Measurements from ENCODE around the gene ENTPD6. TPM values are rescaled to one million over a fixed set of nuclear protein-coding genes. Genes with fewer than 3 reads are reported as not detected.
"Not testable (repeated sequence)": the region's sequence is repeated elsewhere in the genome, so short reads cannot be mapped to it uniquely, and the experiment has no call there.

The ENTPD6 gene
- total RNA-seq, 1 experiment from 2014 or later: 86.6 TPM

DNA sequence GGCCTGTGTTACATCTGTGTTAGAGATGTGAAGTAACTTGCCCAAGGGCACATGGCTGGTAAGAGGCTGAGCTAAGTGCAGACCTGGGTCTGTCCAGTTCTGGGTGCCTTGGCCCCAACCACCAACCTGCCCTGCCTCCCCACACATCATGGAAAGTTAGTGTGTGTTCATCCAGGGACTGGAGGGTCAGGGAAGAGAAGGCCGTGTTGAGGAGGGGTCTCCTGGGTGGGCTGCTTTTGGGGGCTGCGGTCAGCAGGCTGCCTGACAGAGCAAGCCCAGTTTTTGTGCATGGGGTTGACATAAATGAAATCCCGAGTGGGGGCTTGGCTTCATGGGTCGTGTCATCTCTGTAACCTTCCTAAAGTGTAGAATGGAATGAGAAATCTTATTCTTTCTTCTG, 63.3 kb downstream of the ENTPD6 start:
- Histone ChIP-seq H3K9me3 (no peaks in the 10 kb centered on the region), H3K36me3 (ENCODE audit: control insufficient read depth, insufficient read depth, low read length) (peaks cover 2% of the 10 kb centered on the region), H3K4me3 (ENCODE audit: low read depth, low read length) (no peak overlapping the region), H3K4me1 (0 out of 2 replicates have a peak, but pooled peaks cover 4% of the 10 kb centered on the region), H3K27me3 (replicated peaks; ENCODE audit: control insufficient read depth, insufficient read depth, low read length) (no peaks in the 10 kb centered on the region)
- intact Hi-C loops (cut with micrococcal nuclease; ENCODE audit: unreplicated experiment): no loop called here
- Mint-ChIP-seq H3K4me3 (ENCODE audit: unreplicated experiment) (no peak overlapping the region), H3K27me3 (ENCODE audit: insufficient read depth, unreplicated experiment) (no peaks in the 10 kb centered on the region), H3K27ac (ENCODE audit: unreplicated experiment) (no peak overlapping the region), H3K9me3 (ENCODE audit: unreplicated experiment) (no peaks in the 10 kb centered on the region), H3K4me1 (ENCODE audit: low read depth, unreplicated experiment) (no peaks in the 10 kb centered on the region), H3K36me3 (ENCODE audit: insufficient read depth, unreplicated experiment) (peaks cover 37% of the 10 kb centered on the region)
- no peak for DNase-seq
- BruUV-seq (replicated peaks): no TSS peak
- POLR2A ChIA-PET: no interaction called here
- TF ChIP-seq, protein P1, sequence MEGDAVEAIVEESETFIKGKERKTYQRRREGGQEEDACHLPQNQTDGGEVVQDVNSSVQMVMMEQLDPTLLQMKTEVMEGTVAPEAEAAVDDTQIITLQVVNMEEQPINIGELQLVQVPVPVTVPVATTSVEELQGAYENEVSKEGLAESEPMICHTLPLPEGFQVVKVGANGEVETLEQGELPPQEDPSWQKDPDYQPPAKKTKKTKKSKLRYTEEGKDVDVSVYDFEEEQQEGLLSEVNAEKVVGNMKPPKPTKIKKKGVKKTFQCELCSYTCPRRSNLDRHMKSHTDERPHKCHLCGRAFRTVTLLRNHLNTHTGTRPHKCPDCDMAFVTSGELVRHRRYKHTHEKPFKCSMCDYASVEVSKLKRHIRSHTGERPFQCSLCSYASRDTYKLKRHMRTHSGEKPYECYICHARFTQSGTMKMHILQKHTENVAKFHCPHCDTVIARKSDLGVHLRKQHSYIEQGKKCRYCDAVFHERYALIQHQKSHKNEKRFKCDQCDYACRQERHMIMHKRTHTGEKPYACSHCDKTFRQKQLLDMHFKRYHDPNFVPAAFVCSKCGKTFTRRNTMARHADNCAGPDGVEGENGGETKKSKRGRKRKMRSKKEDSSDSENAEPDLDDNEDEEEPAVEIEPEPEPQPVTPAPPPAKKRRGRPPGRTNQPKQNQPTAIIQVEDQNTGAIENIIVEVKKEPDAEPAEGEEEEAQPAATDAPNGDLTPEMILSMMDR (IDR thresholded peaks at IDR 0.05; ENCODE audit: insufficient read depth in 1 of 2, low read depth in 1 of 2, low read length in 1 of 2, severe bottlenecking in 1 of 2, unreplicated experiment in 1 of 2): no peak
- CTCF ChIA-PET: no interaction called here

GRCh38 chr20:25259358-25259757, 63.8 kb downstream of the ENTPD6 start:
- DNase-seq: no peak
- H3K9me3 Mint-ChIP-seq (ENCODE audit: unreplicated experiment): no peaks in the 10 kb centered on the region
- H3K27me3 ChIP-seq (replicated peaks; ENCODE audit: control insufficient read depth, insufficient read depth, low read length): no peaks in the 10 kb centered on the region
- ChIA-PET CTCF (no interaction called here), POLR2A (no interaction called here)
- no peaks in the 10 kb centered on the region for H3K9me3 ChIP-seq
- H3K36me3 ChIP-seq (ENCODE audit: control insufficient read depth, insufficient read depth, low read length): peaks cover 2% of the 10 kb centered on the region
- H3K27me3 Mint-ChIP-seq (ENCODE audit: insufficient read depth, unreplicated experiment): no peaks in the 10 kb centered on the region
- H3K27ac Mint-ChIP-seq (ENCODE audit: unreplicated experiment): no peak overlapping the region
- TF ChIP-seq, protein P1 (IDR thresholded peaks at IDR 0.05; ENCODE audit: insufficient read depth in 1 of 2, low read depth in 1 of 2, low read length in 1 of 2, severe bottlenecking in 1 of 2, unreplicated experiment in 1 of 2): no peak
- H3K4me1 Mint-ChIP-seq (ENCODE audit: low read depth, unreplicated experiment): no peaks in the 10 kb centered on the region
- H3K36me3 Mint-ChIP-seq (ENCODE audit: insufficient read depth, unreplicated experiment): peaks cover 42% of the 10 kb centered on the region
- no TSS peak for BruUV-seq (replicated peaks)
- H3K4me3 Mint-ChIP-seq (ENCODE audit: unreplicated experiment): no peak overlapping the region
- 0 out of 2 replicates have a peak, but pooled peaks cover 4% of the 10 kb centered on the region for H3K4me1 ChIP-seq
- no peak overlapping the region for H3K4me3 ChIP-seq (ENCODE audit: low read depth, low read length)
- intact Hi-C loops (cut with micrococcal nuclease; ENCODE audit: unreplicated experiment): no loop called here

DNA sequence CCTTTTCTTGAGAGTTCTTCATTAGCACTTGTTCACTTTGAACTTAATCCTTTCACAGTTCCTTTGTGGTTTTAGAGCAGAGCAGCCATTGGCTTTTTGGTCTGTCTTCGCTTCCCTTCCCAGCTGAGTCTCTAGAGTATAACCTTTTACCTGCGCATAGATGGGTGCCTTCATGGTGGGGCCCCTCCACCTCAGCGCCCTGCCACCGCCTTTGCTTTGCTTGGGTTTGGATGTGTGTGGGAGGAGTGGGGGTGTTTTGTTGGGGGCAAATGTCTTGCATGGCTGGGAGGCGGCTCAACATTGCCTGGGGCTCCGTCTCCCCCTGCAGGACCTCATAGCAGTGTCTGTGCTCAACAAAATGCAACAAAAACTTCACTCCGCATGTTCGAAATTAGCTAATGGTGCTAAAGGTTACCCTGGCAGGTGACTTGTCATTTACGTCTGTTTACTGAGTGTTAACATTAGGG, 64.3 kb downstream of the ENTPD6 start:
- peaks cover 44% of the 10 kb centered on the region for H3K36me3 Mint-ChIP-seq (ENCODE audit: insufficient read depth, unreplicated experiment)
- H3K9me3 Mint-ChIP-seq (ENCODE audit: unreplicated experiment): no peaks in the 10 kb centered on the region

DNA sequence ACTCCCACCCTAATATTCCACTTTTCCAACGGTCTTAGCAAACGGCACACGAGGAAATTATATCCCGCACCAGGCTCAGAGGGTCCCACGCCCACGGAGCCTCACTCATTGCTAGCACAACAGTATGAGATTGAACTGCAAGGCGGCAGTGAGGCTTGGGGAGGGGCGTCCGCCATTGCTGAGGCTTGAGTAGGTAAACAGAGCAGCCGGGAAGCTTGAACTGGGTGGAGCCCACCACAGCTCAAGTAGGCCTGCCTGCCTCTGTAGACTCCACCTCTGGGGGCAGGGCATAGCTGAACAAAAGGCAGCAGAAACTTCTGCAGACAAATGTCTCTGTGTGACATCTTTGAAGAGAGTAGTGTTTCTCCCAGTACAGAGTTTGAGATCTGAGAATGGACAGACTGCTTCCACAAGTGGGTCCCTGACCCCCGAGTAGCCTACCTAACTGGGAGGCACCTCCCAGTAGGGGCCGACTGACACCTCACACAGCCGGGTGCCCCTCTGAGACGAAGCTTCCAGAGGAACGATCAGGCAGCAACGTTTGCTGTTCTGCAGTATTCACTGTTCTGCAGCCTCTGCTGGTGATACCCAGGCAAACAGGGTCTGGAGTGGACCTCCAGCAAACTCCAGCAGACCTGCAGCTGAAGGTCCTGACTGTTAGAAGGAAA, 65.4 kb downstream of the ENTPD6 start:
- CTCF ChIA-PET; H3K9me3 Mint-ChIP-seq (ENCODE audit: unreplicated experiment); H3K9me3 ChIP-seq; H3K27ac Mint-ChIP-seq (ENCODE audit: unreplicated experiment); H3K27me3 Mint-ChIP-seq (ENCODE audit: insufficient read depth, unreplicated experiment); H3K4me1 ChIP-seq; H3K36me3 ChIP-seq (ENCODE audit: control insufficient read depth, insufficient read depth, low read length); POLR2A ChIA-PET; H3K4me1 Mint-ChIP-seq (ENCODE audit: low read depth, unreplicated experiment); intact Hi-C loops (cut with micrococcal nuclease; ENCODE audit: unreplicated experiment); H3K4me3 ChIP-seq (ENCODE audit: low read depth, low read length); BruUV-seq (replicated peaks); H3K27me3 ChIP-seq (replicated peaks; ENCODE audit: control insufficient read depth, insufficient read depth, low read length); H3K4me3 Mint-ChIP-seq (ENCODE audit: unreplicated experiment): not testable (repeated sequence)
- peak in 1 of 2 experiments; percentile 5 for DNase-seq
- peaks cover 44% of the 10 kb centered on the region for H3K36me3 Mint-ChIP-seq (ENCODE audit: insufficient read depth, unreplicated experiment)

More for the DNA sequence above, 64.3 kb downstream of the ENTPD6 start:
- BruUV-seq (replicated peaks): no TSS peak
- Mint-ChIP-seq H3K4me1 (ENCODE audit: low read depth, unreplicated experiment) (no peaks in the 10 kb centered on the region), H3K4me3 (ENCODE audit: unreplicated experiment) (no peak overlapping the region), H3K27me3 (ENCODE audit: insufficient read depth, unreplicated experiment) (no peaks in the 10 kb centered on the region), H3K27ac (ENCODE audit: unreplicated experiment) (no peak overlapping the region)
- peaks cover 2% of the 10 kb centered on the region for H3K36me3 ChIP-seq (ENCODE audit: control insufficient read depth, insufficient read depth, low read length)
- DNase-seq: no peak
- no peaks in the 10 kb centered on the region for H3K27me3 ChIP-seq (replicated peaks; ENCODE audit: control insufficient read depth, insufficient read depth, low read length)
- H3K9me3 ChIP-seq: no peaks in the 10 kb centered on the region
- H3K4me3 ChIP-seq (ENCODE audit: low read depth, low read length): no peak overlapping the region
- ChIA-PET POLR2A (no interaction called here), CTCF (no interaction called here)
- H3K4me1 ChIP-seq: 0 out of 2 replicates have a peak, but pooled peaks cover 4% of the 10 kb centered on the region
- TF ChIP-seq, protein P1 (IDR thresholded peaks at IDR 0.05; ENCODE audit: insufficient read depth in 1 of 2, low read depth in 1 of 2, low read length in 1 of 2, severe bottlenecking in 1 of 2, unreplicated experiment in 1 of 2): no peak
- intact Hi-C loops (cut with micrococcal nuclease; ENCODE audit: unreplicated experiment): no loop called here

All from Caco-2 (cell line).